HCT116 (cell line): Measurements from ENCODE around the gene ZNF554. TPM values are rescaled to one million over a fixed set of nuclear protein-coding genes. Genes with fewer than 3 reads are reported as not detected.

Experiments
- ATAC-seq: fragments of 200-7000 bp; cut with Tn5 transposase; 2 replicates; pipeline ENCODE4 v1.9.1; 2020; ENCODE audit warnings: mild to moderate bottlenecking, moderate library complexity
- Bru-seq: library from RNA; stranded (reverse); fragments of 400-500 nt; gene quantifications from one replicate; lab custom pipeline; 2021; lab: Mats Ljungman, UMichigan
- BruChase-seq, 2 experiments: library from RNA; stranded (reverse); fragments of 400-500 nt; gene quantifications; one replicate each; lab custom pipeline; 2021; lab: Mats Ljungman, UMichigan
- BruUV-seq: library from RNA; stranded (reverse); fragments of 400-500 nt; replicated peaks from 2 replicates; lab custom pipeline; 2021; lab: Mats Ljungman, UMichigan
- CTCF ChIA-PET: fragments of 300-600 bp; sonication (Branson Sonifier 250); formaldehyde crosslinking; loops from one replicate; lab custom pipeline; 2021; ENCODE audit warnings: antibody characterized with exemption; lab: Charles Lee
- POLR2A ChIA-PET: fragments of 300-600, 350-600 bp; sonication (Branson Sonifier 250); formaldehyde crosslinking; loops from one replicate; lab custom pipeline; 2021; ENCODE audit warnings: antibody characterized with exemption; lab: Charles Lee
- RAD21 ChIA-PET, 2 experiments: fragments of 300-600 bp; sonication (Branson Sonifier 250); formaldehyde crosslinking; loops; one replicate each; lab custom pipeline; 2023; ENCODE audit warnings: low total read pairs in 2 of 2; ENCODE audit not compliant: uncharacterized antibody in 2 of 2, unreplicated experiment in 2 of 2, low non-redundant PET in 1 of 2; lab: Charles Lee
- DNase-seq: peaks from one replicate; pipeline ENCODE4 v3.0.0-alpha.2; 2010; ENCODE audit warnings: low read depth, low spot score
- H2AFZ ChIP-seq: fragments of 200-600 bp; shearing (Covaris generic), sonication (generic); 2 replicates; pipeline ENCODE4 v1.6.1; 2017; ENCODE audit warnings: low read depth, mixed run types, mixed read lengths, antibody characterized with exemption, low read length; ENCODE audit not compliant: poor library complexity, severe bottlenecking
- H3K27ac ChIP-seq: 2 replicates; pipeline ENCODE4 v1.5.1; 2012; ENCODE audit warnings: low read depth, low read length
- H3K27me3 ChIP-seq: fragments of 200-600 bp; sonication (generic); 2 replicates; pipeline ENCODE4 v1.6.1; 2016; ENCODE audit warnings: mixed run types, low read length, mixed read lengths; ENCODE audit not compliant: insufficient read depth
- H3K36me3 ChIP-seq, 2 experiments: fragments of 200-500 bp in 1 of 2; fragments of 200-600 bp in 1 of 2; sonication (Bioruptor generic) in 1 of 2; sonication (generic) in 1 of 2; 2 replicates each; pipeline versions ENCODE4 v1.5.1 to v1.6.1; 2014 to 2016; ENCODE audit warnings: low read length in 2 of 2, inconsistent platforms in 1 of 2, mixed read lengths in 1 of 2, mixed run types in 1 of 2; ENCODE audit not compliant: insufficient read depth in 2 of 2, control insufficient read depth in 1 of 2
- H3K4me1 ChIP-seq, 2 experiments: fragments of 200-600 bp in 1 of 2; sonication (generic) in 1 of 2; 2 replicates each; pipeline versions ENCODE4 v1.5.1 to v1.6.1; 2012 to 2017; ENCODE audit warnings: low read length in 2 of 2, inconsistent platforms in 1 of 2, mild to moderate bottlenecking in 1 of 2, mixed read lengths in 1 of 2, mixed run types in 1 of 2, moderate library complexity in 1 of 2; ENCODE audit not compliant: insufficient read depth in 2 of 2, control insufficient read depth in 1 of 2
- H3K4me2 ChIP-seq: fragments of 200-600 bp; sonication (generic); 2 replicates; pipeline ENCODE4 v1.6.1; 2017; ENCODE audit warnings: mixed run types, low read length, mixed read lengths
- H3K4me3 ChIP-seq, 2 experiments: fragments of 200-600 bp in 1 of 2; sonication (generic) in 1 of 2; replicated peaks in 1 of 2; 2 replicates each; pipeline ENCODE4 v1.5.1; 2011 to 2016; ENCODE audit warnings: low read length in 2 of 2, control low read depth in 1 of 2, low read depth in 1 of 2, mild to moderate bottlenecking in 1 of 2, mixed read lengths in 1 of 2, mixed run types in 1 of 2
- H3K79me2 ChIP-seq: fragments of 200-600 bp; sonication (generic); 2 replicates; pipeline ENCODE4 v1.6.1; 2017; ENCODE audit warnings: mild to moderate bottlenecking, mixed run types, low read length, moderate library complexity, mixed read lengths; ENCODE audit not compliant: insufficient read depth
- H3K9ac ChIP-seq: fragments of 200-600 bp; sonication (generic); 2 replicates; pipeline ENCODE4 v1.6.1; 2016; ENCODE audit warnings: low read length, mixed read lengths
- H3K9me2 ChIP-seq: fragments of 200-600 bp; sonication (generic), shearing (Covaris generic); 2 replicates; pipeline ENCODE4 v1.6.1; 2017; ENCODE audit warnings: mixed run types, mild to moderate bottlenecking, moderate library complexity; ENCODE audit not compliant: insufficient read depth
- H3K9me3 ChIP-seq, 2 experiments: fragments of 200-500 bp in 1 of 2; fragments of 200-600 bp in 1 of 2; sonication (Bioruptor generic) in 1 of 2; sonication (generic) in 1 of 2; 2 replicates each; pipeline ENCODE4 v1.6.1; 2014 to 2017; ENCODE audit warnings: low read length in 2 of 2, mixed read lengths in 2 of 2, inconsistent platforms in 1 of 2, low read depth in 1 of 2, mild to moderate bottlenecking in 1 of 2, mixed run types in 1 of 2, moderate library complexity in 1 of 2; ENCODE audit not compliant: control insufficient read depth in 1 of 2, insufficient read depth in 1 of 2
- H4K20me1 ChIP-seq: fragments of 200-600 bp; sonication (generic), shearing (Covaris generic); 2 replicates; pipeline ENCODE4 v1.6.1; 2017; ENCODE audit warnings: mixed run types, mild to moderate bottlenecking, moderate library complexity; ENCODE audit not compliant: insufficient read depth
- CBX3 ChIP-seq: IDR thresholded peaks from 2 replicates; pipeline ENCODE4 v1.6.1; 2012; ENCODE audit warnings: low read depth
- EGR1 ChIP-seq: IDR thresholded peaks from 2 replicates; pipeline ENCODE4 v1.6.1; 2012; ENCODE audit warnings: low read depth
- ELF1 ChIP-seq: IDR thresholded peaks from 2 replicates; pipeline ENCODE4 v1.6.1; 2012; ENCODE audit warnings: low read depth, borderline replicate concordance
- EZH2 ChIP-seq: fragments of 200-600 bp; sonication (generic); IDR thresholded peaks from 2 replicates; pipeline ENCODE4 v1.6.1; 2017; ENCODE audit warnings: antibody characterized with exemption, mixed run types
- FOSL1 ChIP-seq: IDR thresholded peaks from 2 replicates; pipeline ENCODE4 v1.6.1; 2012; ENCODE audit warnings: low read depth
- JUND ChIP-seq: IDR thresholded peaks from 2 replicates; pipeline ENCODE4 v1.6.1; 2012
- POLR2A ChIP-seq: IDR thresholded peaks from 2 replicates; pipeline ENCODE4 v1.7.0; 2011; ENCODE audit warnings: borderline replicate concordance; ENCODE audit not compliant: insufficient read depth, insufficient read length; ENCODE audit errors: extremely low read depth
- RAD21 ChIP-seq: IDR thresholded peaks from 2 replicates; pipeline ENCODE4 v1.6.1; 2012; ENCODE audit warnings: low read depth, mild to moderate bottlenecking
- REST ChIP-seq: IDR thresholded peaks from 2 replicates; pipeline ENCODE4 v1.6.1; 2012; ENCODE audit warnings: low read depth
- SP1 ChIP-seq: IDR thresholded peaks from 2 replicates; pipeline ENCODE4 v1.6.1; 2012; ENCODE audit warnings: low read depth
- SRF ChIP-seq: IDR thresholded peaks from 2 replicates; pipeline ENCODE4 v1.6.1; 2012; ENCODE audit warnings: low read depth
- YY1 ChIP-seq: IDR thresholded peaks from 2 replicates; pipeline ENCODE4 v1.6.1; 2011; ENCODE audit warnings: low read length, low read depth, moderate library complexity, mild to moderate bottlenecking; ENCODE audit not compliant: insufficient replicate concordance; ENCODE audit errors: extremely low read depth
- ZFX ChIP-seq: fragments of 450-650 bp; IDR thresholded peaks from 2 replicates; pipeline ENCODE4 v1.6.1; 2017
- ZNF274 ChIP-seq: fragments of 200-500 bp; sonication (Bioruptor generic); IDR thresholded peaks from 2 replicates; pipeline ENCODE4 v1.6.1; 2014; ENCODE audit warnings: mild to moderate bottlenecking, low read depth, low read length, inconsistent platforms
- intact Hi-C: fragments of 100-400 bp; cut with micrococcal nuclease; formaldehyde crosslinking; loops from 2 replicates; pipeline ENCODE4 v1.10.0; 2022
- long read RNA-seq: library from polyadenylated mRNA; unstranded; transcript quantifications from one replicate; pipeline ENCODE4 v2.0.0, GENCODE V29; 2021; ENCODE audit not compliant: unreplicated experiment
- polyA plus RNA-seq: library from polyadenylated mRNA; unstranded; fragments of >200 nt; gene quantifications from 2 replicates; pipeline ENCODE4 v1.2.1, GENCODE V29; 2012; ENCODE audit warnings: missing spikeins
- total RNA-seq: library from RNA; stranded (reverse); gene quantifications from one replicate; pipeline ENCODE4 v1.2.1, GENCODE V29; 2021; ENCODE audit not compliant: unreplicated experiment
- TF ChIP-seq, protein P1 (sequence below): IDR thresholded peaks from 2 replicates; pipeline ENCODE4 v1.6.1; 2012
- TF ChIP-seq, protein P2 (sequence below), 3 experiments: fragments of 200-600 bp in 1 of 3; sonication (generic) in 1 of 3; IDR thresholded peaks in 2 of 3; conservative IDR thresholded peaks in 1 of 3; 2 replicates each; pipeline ENCODE4 v1.5.1; 2012 to 2017; ENCODE audit warnings: low read depth in 2 of 3, low read length in 2 of 3, antibody characterized with exemption in 1 of 3, borderline replicate concordance in 1 of 3, control low read depth in 1 of 3, mild to moderate bottlenecking in 1 of 3, mixed read lengths in 1 of 3, mixed run types in 1 of 3, moderate library complexity in 1 of 3; ENCODE audit not compliant: insufficient read depth in 1 of 3
- TF ChIP-seq, protein P3 (sequence below): IDR thresholded peaks from 2 replicates; pipeline ENCODE4 v1.6.1; 2012
- TF ChIP-seq, protein P4 (sequence below): IDR thresholded peaks from 2 replicates; pipeline ENCODE4 v1.6.1; 2011; ENCODE audit warnings: mild to moderate bottlenecking, low read length, moderate library complexity; ENCODE audit not compliant: insufficient replicate concordance; ENCODE audit errors: extremely low read depth

ZNF554 gene
- total RNA-seq (4.0 TPM), Bru-seq, nascent RNA (percentile 59 among the genes with signal in this experiment), BruChase-seq, experiment 1, labeled RNA remaining after a 6-hour chase (percentile 46 among the genes with signal in this experiment), BruChase-seq, experiment 2, labeled RNA remaining after a 2-hour chase (percentile 54 among the genes with signal in this experiment)
- 1.8 and 2.4 TPM in 2 replicates for polyA plus RNA-seq
- long read RNA-seq, full-length matches to known transcripts, result 5 of 8 reads
- long read RNA-seq, partial matches to known transcripts, result 1 of 8 reads
- long read RNA-seq, other reads (novel, unspliced or antisense), result 2 of 8 reads

DNA sequence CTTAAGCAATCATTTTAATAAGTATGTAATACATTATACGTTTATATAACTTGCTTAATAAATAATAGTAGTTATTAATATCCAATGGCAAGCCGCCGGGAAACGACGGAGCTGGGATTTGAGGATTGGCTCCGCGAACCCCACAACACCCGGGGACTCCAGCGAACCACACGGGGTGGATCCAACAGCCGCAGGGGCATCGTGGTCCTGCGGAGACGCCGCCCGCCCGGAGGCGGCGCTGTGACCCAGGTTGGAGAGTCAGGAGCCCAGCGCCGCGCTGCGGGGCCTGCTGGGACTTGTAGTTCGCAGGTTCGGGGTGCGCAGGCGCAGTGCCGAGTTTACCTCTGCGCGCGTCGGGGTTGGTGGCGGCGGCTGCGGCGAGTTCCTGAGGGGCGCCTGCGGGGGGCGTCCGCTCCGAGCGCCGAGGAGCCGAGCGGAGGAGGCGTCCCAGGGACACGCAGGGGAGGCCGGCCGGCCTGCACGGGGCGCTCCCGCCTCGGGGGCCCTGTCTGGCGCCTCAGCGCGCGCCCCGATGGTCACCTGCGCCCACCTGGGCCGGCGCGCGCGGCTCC lies at the start of gene ZNF554:
Gene ZNF554 (plus strand): TSS at position 329 of the 572 bp plus-strand sequence. CDS start 204 bp downstream, at position 533.
- H2AFZ ChIP-seq, result peak within 1 kb of the TSS; percentile 90
- H3K4me2 ChIP-seq, result peak within 1 kb of the TSS; percentile 98
- no peaks in the 10 kb centered on the region for H3K9me2 ChIP-seq
- no peaks in the 10 kb centered on the region for H3K36me3 ChIP-seq
- H3K4me3 ChIP-seq, result peak within 1 kb of the TSS; percentile 65 to 95
- peaks cover 6 to 18% of the 10 kb centered on the region in 2 experiments for H3K4me1 ChIP-seq
- no peaks in the 10 kb centered on the region for H3K9me3 ChIP-seq
- peak; percentile 93 for DNase-seq
- intact Hi-C loops, result no loop called here
- CTCF ChIA-PET, result interaction anchor here (1.0 kb wide), 1 partner anchor 171 kb away, joined by 3 read pairs; no protein-coding TSS in a partner anchor
- RAD21 ChIA-PET, result no interaction called here
- no peaks in the 10 kb centered on the region for H3K27me3 ChIP-seq
- no TSS peak for BruUV-seq
- H3K27ac ChIP-seq, result peak within 1 kb of the TSS; percentile 53; the same call in 1 of the 2 replicates
- H3K79me2 ChIP-seq, result 0 out of 2 replicates have a peak, but pooled peaks cover 4% of the 10 kb centered on the region
- H3K9ac ChIP-seq, result peak within 1 kb of the TSS; percentile 79
- H4K20me1 ChIP-seq, result no peaks in the 10 kb centered on the region
- POLR2A ChIA-PET, result interaction anchor here (1.0 kb wide), 1 partner anchor 35 kb away, joined by 5 read pairs; the partner anchor contains the start of gene THOP1
- ATAC-seq, result peak; percentile 95
- TF ChIP-seq ELF1 (no peak; the same call in 1 of the 2 replicates), EGR1 (no peak), SP1 (peak; percentile 57), JUND (no peak), REST (no peak), RAD21 (no peak; the same call in none of the 2 replicates), FOSL1 (no peak), SRF (no peak), YY1 (peak; percentile 77), POLR2A (no peak), CBX3 (peak; percentile 86; the same call in 1 of the 2 replicates), ZNF274 (no peak), EZH2 (no peak), ZFX (no peak; the same call in 1 of the 2 replicates)
- TF ChIP-seq, protein P1, sequence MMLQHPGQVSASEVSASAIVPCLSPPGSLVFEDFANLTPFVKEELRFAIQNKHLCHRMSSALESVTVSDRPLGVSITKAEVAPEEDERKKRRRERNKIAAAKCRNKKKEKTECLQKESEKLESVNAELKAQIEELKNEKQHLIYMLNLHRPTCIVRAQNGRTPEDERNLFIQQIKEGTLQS, result no peak
- TF ChIP-seq, protein P2, sequence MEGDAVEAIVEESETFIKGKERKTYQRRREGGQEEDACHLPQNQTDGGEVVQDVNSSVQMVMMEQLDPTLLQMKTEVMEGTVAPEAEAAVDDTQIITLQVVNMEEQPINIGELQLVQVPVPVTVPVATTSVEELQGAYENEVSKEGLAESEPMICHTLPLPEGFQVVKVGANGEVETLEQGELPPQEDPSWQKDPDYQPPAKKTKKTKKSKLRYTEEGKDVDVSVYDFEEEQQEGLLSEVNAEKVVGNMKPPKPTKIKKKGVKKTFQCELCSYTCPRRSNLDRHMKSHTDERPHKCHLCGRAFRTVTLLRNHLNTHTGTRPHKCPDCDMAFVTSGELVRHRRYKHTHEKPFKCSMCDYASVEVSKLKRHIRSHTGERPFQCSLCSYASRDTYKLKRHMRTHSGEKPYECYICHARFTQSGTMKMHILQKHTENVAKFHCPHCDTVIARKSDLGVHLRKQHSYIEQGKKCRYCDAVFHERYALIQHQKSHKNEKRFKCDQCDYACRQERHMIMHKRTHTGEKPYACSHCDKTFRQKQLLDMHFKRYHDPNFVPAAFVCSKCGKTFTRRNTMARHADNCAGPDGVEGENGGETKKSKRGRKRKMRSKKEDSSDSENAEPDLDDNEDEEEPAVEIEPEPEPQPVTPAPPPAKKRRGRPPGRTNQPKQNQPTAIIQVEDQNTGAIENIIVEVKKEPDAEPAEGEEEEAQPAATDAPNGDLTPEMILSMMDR (IDR thresholded peaks at IDR 0.05 in 2 of 3, conservative IDR thresholded peaks at IDR 0.05 in 1 of 3; ENCODE audit: borderline replicate concordance in 1 of 3, insufficient read depth in 1 of 3, low read depth in 2 of 3, low read length in 2 of 3), result peak; percentile 77 to 93 (median 84); a peak in 5 of 6 replicates
- TF ChIP-seq, protein P3, sequence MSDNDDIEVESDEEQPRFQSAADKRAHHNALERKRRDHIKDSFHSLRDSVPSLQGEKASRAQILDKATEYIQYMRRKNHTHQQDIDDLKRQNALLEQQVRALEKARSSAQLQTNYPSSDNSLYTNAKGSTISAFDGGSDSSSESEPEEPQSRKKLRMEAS, result peak; percentile 67; the same call in 1 of the 2 replicates
- TF ChIP-seq, protein P4, sequence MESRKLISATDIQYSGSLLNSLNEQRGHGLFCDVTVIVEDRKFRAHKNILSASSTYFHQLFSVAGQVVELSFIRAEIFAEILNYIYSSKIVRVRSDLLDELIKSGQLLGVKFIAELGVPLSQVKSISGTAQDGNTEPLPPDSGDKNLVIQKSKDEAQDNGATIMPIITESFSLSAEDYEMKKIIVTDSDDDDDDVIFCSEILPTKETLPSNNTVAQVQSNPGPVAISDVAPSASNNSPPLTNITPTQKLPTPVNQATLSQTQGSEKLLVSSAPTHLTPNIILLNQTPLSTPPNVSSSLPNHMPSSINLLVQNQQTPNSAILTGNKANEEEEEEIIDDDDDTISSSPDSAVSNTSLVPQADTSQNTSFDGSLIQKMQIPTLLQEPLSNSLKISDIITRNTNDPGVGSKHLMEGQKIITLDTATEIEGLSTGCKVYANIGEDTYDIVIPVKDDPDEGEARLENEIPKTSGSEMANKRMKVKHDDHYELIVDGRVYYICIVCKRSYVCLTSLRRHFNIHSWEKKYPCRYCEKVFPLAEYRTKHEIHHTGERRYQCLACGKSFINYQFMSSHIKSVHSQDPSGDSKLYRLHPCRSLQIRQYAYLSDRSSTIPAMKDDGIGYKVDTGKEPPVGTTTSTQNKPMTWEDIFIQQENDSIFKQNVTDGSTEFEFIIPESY, result no peak
